Colonic mucosa (tissue), 4 donors: ENCODE data around the gene LMO3. TPM values are rescaled to one million over a fixed set of nuclear protein-coding genes. Genes with fewer than 3 reads are reported as not detected.

Experiments used
- DNase-seq: peaks from one replicate; pipeline ENCODE4 v3.0.0-alpha.2; 2020
- H3K27ac ChIP-seq: fragments of 200-600 bp; one replicate; pipeline ENCODE4 v1.8.0; 2021
- H3K27me3 ChIP-seq: fragments of 200-600 bp; one replicate; pipeline ENCODE4 v1.8.0; 2021
- H3K36me3 ChIP-seq: fragments of 200-600 bp; one replicate; pipeline ENCODE4 v1.8.0; 2021
- H3K4me1 ChIP-seq: fragments of 200-600 bp; one replicate; pipeline ENCODE4 v1.8.0; 2021; ENCODE audit warnings: mild to moderate bottlenecking
- H3K4me3 ChIP-seq: fragments of 200-600 bp; one replicate; pipeline ENCODE4 v1.8.0; 2021
- H3K9ac ChIP-seq, 2 donors: one replicate each; pipeline ENCODE4 v1.7.0; 2013; ENCODE audit warnings: control low read depth in 2 of 2, low read depth in 2 of 2, low read length in 2 of 2
- H3K9me3 ChIP-seq: fragments of 200-600 bp; one replicate; pipeline ENCODE4 v1.8.0; 2021
- intact Hi-C: fragments of 100-400 bp; cut with DNase I; formaldehyde crosslinking; loops from one replicate; pipeline ENCODE4 v1.14.1; 2022
- total RNA-seq, 2 donors: library from RNA; stranded (reverse); fragmentation: NEBNext Ultra II Directional in 1 of 2; extraction: Animal tissue kit (Norgen Biotek cat#: 25700) in 1 of 2; gene quantifications; one replicate each; pipeline ENCODE4 v1.2.1, GENCODE V29; 2021
- TF ChIP-seq, protein P1 (sequence below): fragments of 200-600 bp; IDR thresholded peaks from one replicate; pipeline ENCODE4 v1.8.0; 2022; ENCODE audit warnings: antibody characterized with exemption, mild to moderate bottlenecking
- donor health status: healthy.
- donor health status: DM: no; HTN: no; CAD: no.
- donor health status: DM: no; HTN: no; CAD: no.

LMO3 gene
- total RNA-seq, 2 donors from 2014 or later = 0.72 to 8.1 TPM

DNA sequence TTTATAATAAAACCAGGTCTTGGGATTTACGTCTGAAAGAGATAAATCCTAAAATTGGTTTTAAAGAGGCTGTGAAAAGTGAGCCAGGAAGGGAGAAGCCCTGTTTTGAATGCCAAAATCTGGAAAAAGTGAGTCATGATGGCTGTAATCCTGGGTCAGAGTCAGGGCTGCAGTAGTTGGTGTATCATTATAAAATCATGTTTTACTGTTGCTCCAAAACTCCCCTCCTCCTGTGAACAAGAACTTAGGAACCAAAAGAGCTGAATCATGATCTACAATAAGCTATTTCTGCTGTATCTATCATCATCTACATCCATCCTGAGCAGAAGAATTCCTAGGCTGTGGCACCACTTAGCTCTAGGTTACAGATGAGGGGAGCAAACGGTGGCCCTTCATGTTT, 79.3 kb downstream of the LMO3 start:
- DNase-seq = no peak
- H3K36me3 ChIP-seq = no peaks in the 10 kb centered on the region
- TF ChIP-seq, protein P1, sequence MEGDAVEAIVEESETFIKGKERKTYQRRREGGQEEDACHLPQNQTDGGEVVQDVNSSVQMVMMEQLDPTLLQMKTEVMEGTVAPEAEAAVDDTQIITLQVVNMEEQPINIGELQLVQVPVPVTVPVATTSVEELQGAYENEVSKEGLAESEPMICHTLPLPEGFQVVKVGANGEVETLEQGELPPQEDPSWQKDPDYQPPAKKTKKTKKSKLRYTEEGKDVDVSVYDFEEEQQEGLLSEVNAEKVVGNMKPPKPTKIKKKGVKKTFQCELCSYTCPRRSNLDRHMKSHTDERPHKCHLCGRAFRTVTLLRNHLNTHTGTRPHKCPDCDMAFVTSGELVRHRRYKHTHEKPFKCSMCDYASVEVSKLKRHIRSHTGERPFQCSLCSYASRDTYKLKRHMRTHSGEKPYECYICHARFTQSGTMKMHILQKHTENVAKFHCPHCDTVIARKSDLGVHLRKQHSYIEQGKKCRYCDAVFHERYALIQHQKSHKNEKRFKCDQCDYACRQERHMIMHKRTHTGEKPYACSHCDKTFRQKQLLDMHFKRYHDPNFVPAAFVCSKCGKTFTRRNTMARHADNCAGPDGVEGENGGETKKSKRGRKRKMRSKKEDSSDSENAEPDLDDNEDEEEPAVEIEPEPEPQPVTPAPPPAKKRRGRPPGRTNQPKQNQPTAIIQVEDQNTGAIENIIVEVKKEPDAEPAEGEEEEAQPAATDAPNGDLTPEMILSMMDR = no peak
- no peak overlapping the region for H3K9ac ChIP-seq
- no peak overlapping the region for H3K4me3 ChIP-seq
- intact Hi-C loops = no loop called here
- H3K27ac ChIP-seq = no peak overlapping the region
- no peaks in the 10 kb centered on the region for H3K27me3 ChIP-seq
- no peaks in the 10 kb centered on the region for H3K9me3 ChIP-seq
- no peaks in the 10 kb centered on the region for H3K4me1 ChIP-seq

- TF ChIP-seq, protein P1 = no peak
Observed at GRCh38 chr12:16524378-16524777, 81.6 kb downstream of the LMO3 start.

DNA sequence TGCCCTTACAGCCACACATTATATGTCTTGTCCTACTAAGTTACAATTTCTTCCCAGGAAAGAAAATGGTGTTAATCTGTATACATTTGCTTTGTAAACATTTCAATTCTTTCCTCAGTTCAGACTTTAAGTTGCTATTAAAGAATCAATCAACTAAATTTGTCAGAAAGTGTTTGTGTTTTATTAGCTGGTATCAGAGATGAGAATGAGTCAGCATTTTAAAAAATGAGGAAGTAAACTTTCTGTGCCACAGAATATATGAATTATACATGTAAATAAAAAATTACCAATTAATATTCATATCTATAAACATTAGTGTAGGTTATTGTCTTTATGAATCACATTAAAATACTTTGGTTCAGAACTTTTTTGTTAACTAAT, 82.0 kb downstream of the LMO3 start:
- Histone ChIP-seq H3K4me3 (no peak overlapping the region), H3K4me1 (no peaks in the 10 kb centered on the region), H3K9ac (no peak overlapping the region), H3K27me3 (no peaks in the 10 kb centered on the region), H3K27ac (no peak overlapping the region), H3K36me3 (no peaks in the 10 kb centered on the region), H3K9me3 (no peaks in the 10 kb centered on the region)
- DNase-seq = no peak
- intact Hi-C loops = no loop called here
- TF ChIP-seq, protein P1 = no peak

More at GRCh38 chr12:16524378-16524777, 81.6 kb downstream of the LMO3 start:
- Histone ChIP-seq H3K9me3 (no peaks in the 10 kb centered on the region), H3K4me3 (no peak overlapping the region), H3K27me3 (no peaks in the 10 kb centered on the region), H3K27ac (no peak overlapping the region), H3K4me1 (no peaks in the 10 kb centered on the region), H3K36me3 (no peaks in the 10 kb centered on the region), H3K9ac (no peak overlapping the region)
- intact Hi-C loops = no loop called here
- no peak for DNase-seq

DNA sequence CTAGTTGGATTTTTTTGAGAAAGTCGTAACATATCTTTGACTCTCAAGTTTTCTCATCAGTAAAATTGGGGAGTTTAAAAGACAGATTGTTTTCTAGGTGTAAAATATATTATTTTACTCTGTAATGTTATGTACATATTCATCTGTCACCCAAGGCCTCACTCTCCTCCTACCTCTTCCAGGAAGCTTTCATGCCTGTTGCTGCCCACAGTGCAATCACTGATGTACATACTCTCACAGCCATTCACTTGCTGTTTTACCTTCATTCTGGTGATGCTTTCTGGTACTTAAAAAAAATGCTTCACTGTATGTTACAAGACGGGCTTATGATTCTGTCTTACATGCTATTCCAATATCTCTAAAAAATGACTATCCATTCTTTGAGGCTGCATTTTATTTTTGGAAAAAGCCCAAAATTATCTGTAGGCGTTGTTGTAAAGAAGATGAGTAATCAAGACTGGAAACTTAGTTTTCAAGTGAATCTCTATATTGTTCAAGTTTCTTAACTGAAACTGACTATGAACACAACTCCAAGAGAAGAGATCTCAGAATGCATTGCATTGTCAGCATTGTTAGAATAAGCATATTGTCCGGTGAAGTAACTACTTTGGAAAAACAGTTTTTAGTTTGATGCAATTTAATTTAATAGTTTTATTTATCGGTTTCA, 82.5 kb downstream of the LMO3 start:
- Histone ChIP-seq H3K4me3 (no peak overlapping the region), H3K36me3 (no peaks in the 10 kb centered on the region), H3K27ac (no peak overlapping the region), H3K9ac (no peak overlapping the region), H3K9me3 (no peaks in the 10 kb centered on the region), H3K4me1 (no peaks in the 10 kb centered on the region), H3K27me3 (no peaks in the 10 kb centered on the region)
- no peak for DNase-seq
- intact Hi-C loops = no loop called here
- TF ChIP-seq, protein P1 = no peak

- Histone ChIP-seq H3K4me1 (no peaks in the 10 kb centered on the region), H3K36me3 (no peaks in the 10 kb centered on the region), H3K27me3 (no peaks in the 10 kb centered on the region), H3K9ac (no peak overlapping the region), H3K9me3 (no peaks in the 10 kb centered on the region), H3K4me3 (no peak overlapping the region), H3K27ac (no peak overlapping the region)
- intact Hi-C loops = no loop called here
- DNase-seq = no peak
- TF ChIP-seq, protein P1 = no peak
Observed at GRCh38 chr12:16520328-16520727, 85.6 kb downstream of the LMO3 start.
